Right lobe of liver (tissue), 6 donors: ENCODE measurements around the gene TBC1D7. TPM values are rescaled to one million over a fixed set of nuclear protein-coding genes. Genes with fewer than 3 reads are reported as not detected.

ENCODE experiments used
- ATAC-seq, 4 donors: fragments of 200-7000 bp; cut with Tn5 transposase; one replicate each; pipeline ENCODE4 v1.9.1; 2020; ENCODE audit warnings: mild to moderate bottlenecking in 4 of 4, moderate library complexity in 4 of 4
- DNase-seq, 3 donors: peaks; one replicate each; pipeline ENCODE4 v3.0.0-alpha.2; 2020
- H3K27ac ChIP-seq, 3 donors: fragments of 200-600 bp; one replicate each; pipeline ENCODE4 v1.8.0; 2022
- H3K27me3 ChIP-seq, 2 donors: fragments of 200-600 bp; one replicate each; pipeline ENCODE4 v1.8.0; 2022
- H3K36me3 ChIP-seq, 4 donors: fragments of 200-600 bp; sonication (generic) in 1 of 4; one replicate each; pipeline versions ENCODE4 v1.5.1 to v1.8.0; 2017 to 2022; ENCODE audit warnings: control low read depth in 1 of 4
- H3K4me1 ChIP-seq, 4 donors: fragments of 200-600 bp; sonication (generic) in 1 of 4; one replicate each; pipeline versions ENCODE4 v1.5.1 to v1.8.0; 2017 to 2022; ENCODE audit warnings: control low read depth in 1 of 4
- H3K4me3 ChIP-seq, 3 donors: fragments of 200-600 bp; one replicate each; pipeline ENCODE4 v1.8.0; 2022
- H3K9me3 ChIP-seq, 4 donors: fragments of 200-600 bp; sonication (generic) in 1 of 4; one replicate each; pipeline versions ENCODE4 v1.5.1 to v1.8.0; 2017 to 2022; ENCODE audit warnings: control low read depth in 1 of 4
- POLR2A ChIP-seq: fragments of 450-650 bp; IDR thresholded peaks from one replicate; pipeline ENCODE4 v1.6.1; 2017; ENCODE audit warnings: antibody characterized with exemption, mild to moderate bottlenecking
- WGBS: methylation state at CpG from one replicate; pipeline ENCODE4 v1.1.6; 2018; ENCODE audit warnings: low coverage, low lambda C conversion rate; ENCODE audit not compliant: insufficient coverage; ENCODE audit errors: missing lambda C conversion rate; 5-methylcytosine and 5-hydroxymethylcytosine counted together
- intact Hi-C, 2 donors: fragments of 100-400 bp; cut with DNase I; formaldehyde crosslinking; loops; one replicate each; pipeline versions ENCODE4 v1.11.2 to v1.14.1; 2022
- total RNA-seq, 6 experiments: library from RNA; depleted of rRNA in 2 of 6; stranded (reverse); fragments of >200 nt in 2 of 6; fragmentation: NEBNext Ultra II Directional in 3 of 6; extraction: Animal tissue kit (Norgen Biotek cat#: 25700) in 3 of 6; gene quantifications; one replicate each; pipeline versions ENCODE4 v1.1.0 to v1.2.4, GENCODE V29; 2016 to 2023
- TF ChIP-seq, protein P1 (sequence below), 4 donors: fragments of 200-600 bp in 3 of 4; fragments of 450-650 bp in 1 of 4; IDR thresholded peaks; one replicate each; pipeline versions ENCODE4 v1.5.1 to v1.8.0; 2016 to 2022; ENCODE audit warnings: antibody characterized with exemption in 4 of 4, mild to moderate bottlenecking in 2 of 4
- donor health status: DM: no; HTN: yes; CAD: no.
- donor health status: DM: no; HTN: no; CAD: no.
- donor health status: DM: no; HTN: no; CAD: no.
- donor health status: DM: no; HTN: yes; CAD: no.
- donor health status: DM: no; HTN: yes; CAD: no.

The TBC1D7 gene
- total RNA-seq, 6 experiments from 2014 or later: 7.8 to 16.0 (median 9.7) TPM

DNA sequence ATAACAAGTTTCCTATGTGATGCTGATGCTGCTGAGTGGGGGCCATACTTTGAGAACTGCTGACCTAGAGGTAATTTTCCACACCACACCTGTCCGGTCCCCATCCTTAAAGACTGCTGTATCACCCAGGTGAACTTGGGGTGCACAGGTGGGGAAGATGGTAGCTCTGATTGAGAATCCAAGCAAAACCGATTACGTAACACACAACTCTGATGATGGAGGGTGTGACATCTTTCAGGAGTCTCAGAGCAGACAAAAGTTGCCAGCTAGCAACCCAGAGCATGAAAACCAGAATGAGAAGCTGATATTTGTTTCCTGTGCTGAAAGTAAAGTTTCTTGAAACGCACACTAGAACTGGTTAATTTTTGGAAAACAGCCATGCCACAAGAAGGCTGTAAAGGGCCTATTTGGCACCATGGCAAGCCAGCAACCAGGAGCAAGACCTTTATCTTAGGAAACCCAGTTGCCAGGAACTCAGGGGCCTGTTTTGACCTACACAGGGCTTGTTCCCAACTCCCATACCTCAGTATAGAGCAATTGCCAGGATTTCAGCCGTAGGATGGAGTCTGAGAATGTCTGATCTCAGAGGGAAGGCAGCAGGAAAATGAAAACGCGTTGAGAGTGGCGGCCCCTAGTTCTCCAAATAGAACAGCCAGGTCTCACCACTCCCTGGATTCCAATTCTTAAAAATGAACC, 21.6 kb upstream of the TBC1D7 start:
- no peak for TF ChIP-seq POLR2A
- TF ChIP-seq, protein P1, sequence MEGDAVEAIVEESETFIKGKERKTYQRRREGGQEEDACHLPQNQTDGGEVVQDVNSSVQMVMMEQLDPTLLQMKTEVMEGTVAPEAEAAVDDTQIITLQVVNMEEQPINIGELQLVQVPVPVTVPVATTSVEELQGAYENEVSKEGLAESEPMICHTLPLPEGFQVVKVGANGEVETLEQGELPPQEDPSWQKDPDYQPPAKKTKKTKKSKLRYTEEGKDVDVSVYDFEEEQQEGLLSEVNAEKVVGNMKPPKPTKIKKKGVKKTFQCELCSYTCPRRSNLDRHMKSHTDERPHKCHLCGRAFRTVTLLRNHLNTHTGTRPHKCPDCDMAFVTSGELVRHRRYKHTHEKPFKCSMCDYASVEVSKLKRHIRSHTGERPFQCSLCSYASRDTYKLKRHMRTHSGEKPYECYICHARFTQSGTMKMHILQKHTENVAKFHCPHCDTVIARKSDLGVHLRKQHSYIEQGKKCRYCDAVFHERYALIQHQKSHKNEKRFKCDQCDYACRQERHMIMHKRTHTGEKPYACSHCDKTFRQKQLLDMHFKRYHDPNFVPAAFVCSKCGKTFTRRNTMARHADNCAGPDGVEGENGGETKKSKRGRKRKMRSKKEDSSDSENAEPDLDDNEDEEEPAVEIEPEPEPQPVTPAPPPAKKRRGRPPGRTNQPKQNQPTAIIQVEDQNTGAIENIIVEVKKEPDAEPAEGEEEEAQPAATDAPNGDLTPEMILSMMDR (IDR thresholded peaks at IDR 0.05): no peak
- no peak for ATAC-seq
- Histone ChIP-seq H3K9me3 (no peaks in the 10 kb centered on the region), H3K36me3 (no peaks in the 10 kb centered on the region), H3K4me1 (no peaks in the 10 kb centered on the region), H3K4me3 (no peak overlapping the region), H3K27me3 (no peaks in the 10 kb centered on the region), H3K27ac (no peak overlapping the region)
- intact Hi-C loops: loop anchor here in 1 of 2 donors (10.0 kb wide), 2 partner anchors 185 to 255 kb away; no protein-coding TSS in a partner anchor
- no peak for DNase-seq
- WGBS: 81% methylated on average over 3 of the region's 8 CpGs

DNA sequence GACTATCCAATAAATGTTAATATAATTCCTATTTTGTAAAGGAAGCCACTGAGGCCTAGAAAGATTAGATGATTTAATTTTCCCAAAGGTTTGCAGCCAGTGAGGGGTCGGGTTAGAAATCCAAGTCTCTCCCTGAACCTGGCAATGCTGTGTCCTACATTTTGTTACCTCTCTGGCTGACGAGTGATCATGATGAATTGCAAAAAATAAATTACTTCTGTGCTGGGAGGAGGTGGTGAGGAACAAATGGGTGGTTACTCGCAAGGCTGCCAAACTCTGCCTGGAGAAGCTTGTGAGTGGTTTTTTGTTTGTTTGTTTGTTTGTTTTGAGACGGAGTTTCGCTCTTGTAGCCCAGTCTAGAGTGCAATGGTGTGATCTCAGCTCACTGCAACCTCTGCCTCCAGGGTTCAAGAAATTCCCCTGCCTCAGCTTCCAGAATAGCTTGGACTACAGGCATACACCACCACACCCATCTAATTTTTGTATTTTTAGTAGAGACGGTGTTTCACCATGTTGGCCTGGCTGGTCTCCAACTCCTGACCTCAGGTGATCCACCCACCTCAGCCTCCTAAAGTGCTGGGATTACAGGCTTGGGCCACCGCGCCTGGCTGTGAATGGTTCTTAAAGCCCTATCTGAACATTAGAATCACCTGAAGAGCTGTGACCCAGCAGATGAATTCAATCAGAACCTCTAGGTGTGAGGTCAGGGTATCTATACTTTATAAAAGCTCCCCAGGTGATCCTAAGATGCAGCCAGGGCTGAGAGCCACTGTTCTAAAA, 20.2 kb upstream of the TBC1D7 start:
- ATAC-seq (no peak), DNase-seq (no peak)
- intact Hi-C loops: loop anchor here in 1 of 2 donors (10.0 kb wide), 2 partner anchors 186 to 256 kb away; no protein-coding TSS in a partner anchor
- 70% methylated on average over 5 of the region's 8 CpGs for WGBS
- Histone ChIP-seq H3K4me3 (no peak overlapping the region), H3K36me3 (no peaks in the 10 kb centered on the region), H3K4me1 (no peaks in the 10 kb centered on the region), H3K27me3 (no peaks in the 10 kb centered on the region), H3K27ac (no peak overlapping the region), H3K9me3 (no peaks in the 10 kb centered on the region)
- TF ChIP-seq, protein P1 (IDR thresholded peaks at IDR 0.05): no peak
- no peak for TF ChIP-seq POLR2A

DNA sequence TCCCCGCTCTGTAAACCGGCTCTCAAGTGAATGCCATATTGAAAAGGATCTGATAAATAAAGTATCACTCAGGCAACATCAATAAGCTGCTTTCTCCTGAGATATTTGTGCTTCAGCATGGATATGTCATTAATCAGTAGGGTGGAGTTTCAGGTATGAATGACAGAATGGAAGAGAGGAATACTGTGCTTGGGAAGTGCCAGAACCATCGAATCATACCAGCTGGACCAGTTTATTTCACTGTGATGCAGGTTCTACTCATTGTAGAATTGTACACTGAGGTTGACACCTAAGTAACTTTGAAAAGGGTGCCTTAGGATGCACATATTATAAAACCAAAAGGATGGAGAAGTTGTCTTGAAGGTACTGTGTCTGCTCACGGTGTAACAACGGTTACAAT, 17.9 kb upstream of the TBC1D7 start:
- 79% methylated on average over 5 of the region's 5 CpGs for WGBS
- DNase-seq: no peak

DNA sequence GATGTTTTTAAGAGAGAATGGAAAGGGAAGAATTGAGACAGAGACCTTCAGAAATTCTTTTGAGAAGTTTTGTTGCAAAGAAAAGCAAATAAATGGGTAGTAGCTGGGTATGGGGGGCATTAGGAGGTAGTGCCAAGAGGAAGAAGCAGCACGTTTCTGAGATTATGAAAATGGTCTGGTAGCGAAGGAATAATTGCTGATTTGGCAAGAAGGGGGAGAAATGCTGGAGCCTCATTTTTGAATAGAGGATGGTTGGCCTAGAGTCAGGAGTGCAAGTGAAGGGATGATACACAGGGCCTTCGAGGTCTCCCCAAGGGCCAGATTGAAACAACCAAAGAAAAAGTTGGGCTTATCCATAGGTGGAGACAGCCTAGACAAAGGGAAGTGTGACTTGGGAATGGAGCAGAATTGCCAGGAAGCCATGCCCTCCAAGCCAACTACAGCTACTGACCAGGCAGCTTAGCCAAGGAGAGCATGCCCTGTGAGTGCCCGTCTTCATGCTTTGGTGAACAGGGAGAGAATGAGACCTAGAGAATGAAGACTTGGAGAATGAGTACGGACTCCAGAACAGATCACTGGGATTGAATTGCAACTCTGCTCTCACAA, 14.2 kb upstream of the TBC1D7 start:
- H3K9me3 ChIP-seq: no peaks in the 10 kb centered on the region
- no peak for TF ChIP-seq POLR2A
- TF ChIP-seq, protein P1 (IDR thresholded peaks at IDR 0.05): no peak
- H3K27ac ChIP-seq: no peak overlapping the region
- 66% methylated on average over 4 of the region's 5 CpGs for WGBS
- no peak for DNase-seq
- H3K4me1 ChIP-seq: no peaks in the 10 kb centered on the region
- no peaks in the 10 kb centered on the region for H3K27me3 ChIP-seq
- H3K4me3 ChIP-seq: no peak overlapping the region
- H3K36me3 ChIP-seq: no peaks in the 10 kb centered on the region
- ATAC-seq: no peak
- intact Hi-C loops: loop anchor here in 1 of 2 donors (10.0 kb wide), 2 partner anchors 192 to 262 kb away; no protein-coding TSS in a partner anchor

More for the DNA sequence above, 17.9 kb upstream of the TBC1D7 start:
- Histone ChIP-seq H3K27ac (no peak overlapping the region), H3K9me3 (no peaks in the 10 kb centered on the region), H3K4me3 (no peak overlapping the region), H3K27me3 (no peaks in the 10 kb centered on the region), H3K4me1 (no peaks in the 10 kb centered on the region), H3K36me3 (no peaks in the 10 kb centered on the region)
- no peak for ATAC-seq
- no peak for TF ChIP-seq POLR2A
- TF ChIP-seq, protein P1 (IDR thresholded peaks at IDR 0.05): no peak
- intact Hi-C loops: loop anchor here in 1 of 2 donors (10.0 kb wide), 2 partner anchors 189 to 259 kb away; no protein-coding TSS in a partner anchor
